ENCODE data around the gene FNDC3B. TPM values are rescaled to one million over a fixed set of nuclear protein-coding genes. Genes with fewer than 3 reads are reported as not detected.

FNDC3B gene
- total RNA-seq, 2 donors from 2014 or later: 80.6 to 107 TPM

- WGBS, 2 experiments (ENCODE audit: insufficient coverage in 1 of 2, insufficient read length in 1 of 2): 52 to 53% methylated on average over 2 of the region's 2 CpGs
- peaks cover 24% of the 10 kb centered on the region for H3K36me3 ChIP-seq (ENCODE audit: control insufficient read depth, insufficient read depth, low read length)
- no peaks in the 10 kb centered on the region for H3K9me3 ChIP-seq (ENCODE audit: control insufficient read depth, low read length)
- peaks cover 6% of the 10 kb centered on the region for H3K4me1 ChIP-seq (ENCODE audit: control insufficient read depth, insufficient read depth, low read length)
- H3K27ac ChIP-seq (ENCODE audit: low read depth, low read length): peak overlapping the region; percentile 3
- DNase-seq: peak; percentile 77
- no peak for TF ChIP-seq CTCF (conservative IDR thresholded peaks at IDR 0.05)
- no peaks in the 10 kb centered on the region for H3K9me3 Mint-ChIP-seq
- H3K4me1 Mint-ChIP-seq: peaks cover 43% of the 10 kb centered on the region
- H3K36me3 Mint-ChIP-seq (ENCODE audit: low read depth): peaks cover 4% of the 10 kb centered on the region
- H3K27ac Mint-ChIP-seq: peak overlapping the region; percentile 8
- H3K27me3 ChIP-seq (ENCODE audit: control insufficient read depth, insufficient read depth, low read length, poor library complexity, severe bottlenecking): no peaks in the 10 kb centered on the region
- H3K9ac ChIP-seq (ENCODE audit: extremely low read depth, low read length, poor library complexity, severe bottlenecking): no peak overlapping the region
- no peak overlapping the region for H3K4me3 Mint-ChIP-seq
- no peak overlapping the region for H3K4me3 ChIP-seq (ENCODE audit: low read length)
- H3K27me3 Mint-ChIP-seq (ENCODE audit: insufficient read depth): no peaks in the 10 kb centered on the region
Observed at GRCh38 chr3:172104471-172105072, 65.2 kb downstream of the FNDC3B start.

- H3K27me3 ChIP-seq (ENCODE audit: control insufficient read depth, insufficient read depth, low read length, poor library complexity, severe bottlenecking): no peaks in the 10 kb centered on the region
- Mint-ChIP-seq H3K27me3 (ENCODE audit: insufficient read depth) (no peaks in the 10 kb centered on the region), H3K36me3 (ENCODE audit: low read depth) (peaks cover 4% of the 10 kb centered on the region), H3K4me3 (no peak overlapping the region), H3K27ac (no peak overlapping the region), H3K4me1 (peaks cover 38% of the 10 kb centered on the region), H3K9me3 (no peaks in the 10 kb centered on the region)
- peaks cover 35% of the 10 kb centered on the region for H3K36me3 ChIP-seq (ENCODE audit: control insufficient read depth, insufficient read depth, low read length)
- H3K9me3 ChIP-seq (ENCODE audit: control insufficient read depth, low read length): no peaks in the 10 kb centered on the region
- H3K4me3 ChIP-seq (ENCODE audit: low read length): no peak overlapping the region
- TF ChIP-seq CTCF (conservative IDR thresholded peaks at IDR 0.05): no peak
- no peak overlapping the region for H3K9ac ChIP-seq (ENCODE audit: extremely low read depth, low read length, poor library complexity, severe bottlenecking)
- WGBS, 2 experiments (ENCODE audit: insufficient coverage in 1 of 2, insufficient read length in 1 of 2): 98 to 100% methylated on average over 1 to 4 of the region's 4 CpGs
- no peak for DNase-seq
- peaks cover 6% of the 10 kb centered on the region for H3K4me1 ChIP-seq (ENCODE audit: control insufficient read depth, insufficient read depth, low read length)
- H3K27ac ChIP-seq (ENCODE audit: low read depth, low read length): no peak overlapping the region
Observed at GRCh38 chr3:172106037-172106954, 66.9 kb downstream of the FNDC3B start.

- Histone ChIP-seq H3K27me3 (ENCODE audit: control insufficient read depth, insufficient read depth, low read length, poor library complexity, severe bottlenecking) (no peaks in the 10 kb centered on the region), H3K27ac (ENCODE audit: low read depth, low read length) (no peak overlapping the region), H3K4me1 (ENCODE audit: control insufficient read depth, insufficient read depth, low read length) (peaks cover 4% of the 10 kb centered on the region), H3K9ac (ENCODE audit: extremely low read depth, low read length, poor library complexity, severe bottlenecking) (no peak overlapping the region), H3K36me3 (ENCODE audit: control insufficient read depth, insufficient read depth, low read length) (peaks cover 42% of the 10 kb centered on the region), H3K4me3 (ENCODE audit: low read length) (no peak overlapping the region), H3K9me3 (ENCODE audit: control insufficient read depth, low read length) (no peaks in the 10 kb centered on the region)
- Mint-ChIP-seq H3K9me3 (no peaks in the 10 kb centered on the region), H3K4me3 (no peak overlapping the region), H3K27me3 (ENCODE audit: insufficient read depth) (no peaks in the 10 kb centered on the region), H3K27ac (no peak overlapping the region), H3K4me1 (peaks cover 36% of the 10 kb centered on the region), H3K36me3 (ENCODE audit: low read depth) (peaks cover 4% of the 10 kb centered on the region)
- 81 to 83% methylated on average over 6 to 7 of the region's 7 CpGs for WGBS, 2 experiments (ENCODE audit: insufficient coverage in 1 of 2, insufficient read length in 1 of 2)
- TF ChIP-seq CTCF (conservative IDR thresholded peaks at IDR 0.05): no peak
- no peak for DNase-seq
Observed at GRCh38 chr3:172106989-172107388, 67.6 kb downstream of the FNDC3B start.

All from endodermal cell (in vitro differentiated cells).